Lung (tissue), 16 donors: ENCODE measurements around the gene APBB3. TPM values are rescaled to one million over a fixed set of nuclear protein-coding genes. Genes with fewer than 3 reads are reported as not detected.

Experiments
- ATAC-seq: fragments of 200-7000 bp; cut with Tn5 transposase; one replicate; pipeline ENCODE4 v1.9.1; 2020; ENCODE audit warnings: moderate number of reproducible peaks; ENCODE audit not compliant: insufficient read depth, low FRiP score
- DNase-seq, 3 donors: peaks; one replicate each; pipeline ENCODE4 v3.0.0-alpha.2; 2013 to 2017
- H3K27ac ChIP-seq, 2 donors: one replicate each; pipeline ENCODE4 v1.5.1; 2013; ENCODE audit warnings: mild to moderate bottlenecking in 2 of 2, moderate library complexity in 2 of 2, control low read depth in 1 of 2, inconsistent platforms in 1 of 2, low read depth in 1 of 2, low read length in 1 of 2
- H3K27me3 ChIP-seq, 3 donors: one replicate each; pipeline ENCODE4 v1.5.1; 2013; ENCODE audit warnings: low read length in 2 of 3; ENCODE audit not compliant: control insufficient read depth in 3 of 3, insufficient read depth in 3 of 3
- H3K36me3 ChIP-seq, 4 donors: one replicate each; pipeline ENCODE4 v1.5.1; 2013; ENCODE audit warnings: low read length in 4 of 4, mild to moderate bottlenecking in 1 of 4, moderate library complexity in 1 of 4; ENCODE audit not compliant: control insufficient read depth in 4 of 4, insufficient read depth in 4 of 4
- H3K4me1 ChIP-seq, 5 donors: one replicate each; pipeline ENCODE4 v1.5.1; 2013; ENCODE audit warnings: low read length in 5 of 5, mild to moderate bottlenecking in 2 of 5, moderate library complexity in 1 of 5; ENCODE audit not compliant: control insufficient read depth in 5 of 5, insufficient read depth in 5 of 5
- H3K4me3 ChIP-seq: one replicate; pipeline ENCODE4 v1.5.1; 2013; ENCODE audit warnings: mild to moderate bottlenecking, control low read depth, moderate library complexity
- H3K9ac ChIP-seq, 2 donors: one replicate each; pipeline ENCODE4 v1.5.1; 2013; ENCODE audit warnings: low read length in 2 of 2, control low read depth in 1 of 2; ENCODE audit not compliant: insufficient read depth in 1 of 2
- H3K9me3 ChIP-seq, 4 donors: one replicate each; pipeline ENCODE4 v1.5.1; 2013; ENCODE audit warnings: low read length in 3 of 4, mild to moderate bottlenecking in 1 of 4, moderate library complexity in 1 of 4; ENCODE audit not compliant: control insufficient read depth in 4 of 4, insufficient read depth in 3 of 4
- WGBS, 2 donors: extraction: QIAGEN DNeasy Blood & Tissue Kit; methylation state at CpG; one replicate each; pipeline ENCODE4 v1.1.7; 2013; 5-methylcytosine and 5-hydroxymethylcytosine counted together
- long read RNA-seq, 5 donors: transcript quantifications; one replicate each; lab custom pipeline, GENCODE V29; 2026
- polyA plus RNA-seq, 2 donors: library from polyadenylated mRNA; stranded (reverse); fragments of 200-250 nt; gene quantifications; one replicate each; pipeline ENCODE4 v1.2.1, GENCODE V29; 2013
- total RNA-seq, 2 donors: library from RNA; depleted of rRNA in 1 of 2; stranded (reverse); fragments of >200 nt in 1 of 2; gene quantifications; one replicate each; pipeline ENCODE4 v1.2.1, GENCODE V29; 2014 to 2021
- TF ChIP-seq, protein P1 (sequence below): IDR thresholded peaks from 2 replicates; pipeline ENCODE4 v1.5.1; 2012; ENCODE audit warnings: mild to moderate bottlenecking; ENCODE audit errors: control extremely low read depth, extremely low read depth
- donor health status: control.
- donor health status: control.
- donor health status: Bipolar disorder and iron deficiency.
- donor health status: healthy.
- donor health status: DM: yes; HTN: yes; CAD: no.

APBB3 gene, protein sequence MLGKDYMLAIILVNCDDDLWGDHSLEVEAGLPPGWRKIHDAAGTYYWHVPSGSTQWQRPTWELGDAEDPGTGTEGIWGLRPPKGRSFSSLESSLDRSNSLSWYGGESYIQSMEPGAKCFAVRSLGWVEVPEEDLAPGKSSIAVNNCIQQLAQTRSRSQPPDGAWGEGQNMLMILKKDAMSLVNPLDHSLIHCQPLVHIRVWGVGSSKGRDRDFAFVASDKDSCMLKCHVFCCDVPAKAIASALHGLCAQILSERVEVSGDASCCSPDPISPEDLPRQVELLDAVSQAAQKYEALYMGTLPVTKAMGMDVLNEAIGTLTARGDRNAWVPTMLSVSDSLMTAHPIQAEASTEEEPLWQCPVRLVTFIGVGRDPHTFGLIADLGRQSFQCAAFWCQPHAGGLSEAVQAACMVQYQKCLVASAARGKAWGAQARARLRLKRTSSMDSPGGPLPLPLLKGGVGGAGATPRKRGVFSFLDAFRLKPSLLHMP
- 10 to 100 TPM; 31.6 to 36.1 TPM for total RNA-seq
- polyA plus RNA-seq = 10 to 100 TPM; 24.7 to 25.5 TPM
- long read RNA-seq, donor 1, partial matches to known transcripts = 6 of 17 reads
- long read RNA-seq, donor 1, other reads (novel, unspliced or antisense) = 0 of 17 reads
- long read RNA-seq, donor 2, partial matches to known transcripts = 0 of 3 reads
- long read RNA-seq, donor 2, other reads (novel, unspliced or antisense) = 0 of 3 reads
- long read RNA-seq, donor 3, partial matches to known transcripts = 0 of 11 reads
- long read RNA-seq, donor 3, other reads (novel, unspliced or antisense) = 0 of 11 reads
- long read RNA-seq, donor 4, partial matches to known transcripts = 9 of 13 reads
- long read RNA-seq, donor 4, other reads (novel, unspliced or antisense) = 0 of 13 reads
- long read RNA-seq, donor 5, partial matches to known transcripts = 6 of 15 reads
- long read RNA-seq, donor 5, other reads (novel, unspliced or antisense) = 0 of 15 reads

DNA sequence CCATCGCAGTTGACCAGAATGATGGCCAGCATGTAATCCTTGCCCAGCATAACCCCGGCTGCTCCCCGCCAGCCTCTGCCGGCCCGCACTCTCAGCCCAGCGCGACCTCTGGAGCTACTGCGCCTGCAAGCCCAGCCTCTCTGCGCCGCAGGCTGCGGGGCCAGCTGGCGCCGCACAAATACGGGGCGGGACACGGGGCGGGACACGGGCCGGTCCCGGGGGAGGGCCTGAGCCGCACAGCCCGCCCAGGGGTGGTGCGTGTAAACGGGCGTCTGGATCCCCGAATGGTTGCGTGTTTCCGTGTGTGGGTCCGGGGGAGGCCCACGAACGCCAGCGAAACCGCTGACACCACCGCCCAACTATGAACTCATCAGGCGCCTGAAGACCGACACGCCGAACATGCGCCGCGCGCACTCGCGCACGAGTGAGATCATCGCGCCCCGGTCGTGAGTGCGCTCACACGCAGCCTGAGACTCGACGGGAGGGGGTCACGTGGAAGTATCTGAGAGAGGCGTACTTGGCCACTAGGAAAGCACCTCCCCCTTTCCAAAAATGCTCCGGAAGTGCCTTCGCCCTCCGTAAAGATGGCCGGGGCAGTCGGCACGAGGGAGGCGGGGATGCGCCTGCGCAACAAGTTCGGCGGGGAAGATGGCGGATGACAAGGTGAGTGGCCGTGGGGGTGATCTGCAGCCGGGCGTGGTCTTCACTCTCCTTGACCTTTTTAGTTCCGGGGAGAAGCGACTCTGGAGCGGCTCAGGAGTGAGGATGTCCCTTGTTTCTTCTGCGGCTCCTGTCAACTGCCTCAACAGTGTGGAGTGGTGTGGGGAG lies at the start of gene APBB3, which contains the start of gene SLC35A4:
Gene APBB3 (minus strand): TSS at position 403 of the 828 bp plus-strand sequence. CDS start 353 bp downstream, at position 50.
Gene SLC35A4 (plus strand): TSS at position 633 of the 828 bp plus-strand sequence. CDS start 2,342 bp downstream, outside the sequence.
- Histone ChIP-seq H3K9ac (peak within 1 kb of the TSS; percentile 35 to 81), H3K27me3 (no peaks in the 10 kb centered on the region), H3K9me3 (no peaks in the 10 kb centered on the region), H3K27ac (peak within 1 kb of the TSS; percentile 76 to 95), H3K4me3 (peak within 1 kb of the TSS; percentile 81), H3K36me3 (peaks cover 0 to 34% (median 18%) of the 10 kb centered on the region in 4 donors), H3K4me1 (peaks cover 5 to 34% (median 14%) of the 10 kb centered on the region in 5 donors)
- WGBS, 2 donors = 0 to 1% methylated on average over 69 to 74 of the region's 74 CpGs
- TF ChIP-seq, protein P1, sequence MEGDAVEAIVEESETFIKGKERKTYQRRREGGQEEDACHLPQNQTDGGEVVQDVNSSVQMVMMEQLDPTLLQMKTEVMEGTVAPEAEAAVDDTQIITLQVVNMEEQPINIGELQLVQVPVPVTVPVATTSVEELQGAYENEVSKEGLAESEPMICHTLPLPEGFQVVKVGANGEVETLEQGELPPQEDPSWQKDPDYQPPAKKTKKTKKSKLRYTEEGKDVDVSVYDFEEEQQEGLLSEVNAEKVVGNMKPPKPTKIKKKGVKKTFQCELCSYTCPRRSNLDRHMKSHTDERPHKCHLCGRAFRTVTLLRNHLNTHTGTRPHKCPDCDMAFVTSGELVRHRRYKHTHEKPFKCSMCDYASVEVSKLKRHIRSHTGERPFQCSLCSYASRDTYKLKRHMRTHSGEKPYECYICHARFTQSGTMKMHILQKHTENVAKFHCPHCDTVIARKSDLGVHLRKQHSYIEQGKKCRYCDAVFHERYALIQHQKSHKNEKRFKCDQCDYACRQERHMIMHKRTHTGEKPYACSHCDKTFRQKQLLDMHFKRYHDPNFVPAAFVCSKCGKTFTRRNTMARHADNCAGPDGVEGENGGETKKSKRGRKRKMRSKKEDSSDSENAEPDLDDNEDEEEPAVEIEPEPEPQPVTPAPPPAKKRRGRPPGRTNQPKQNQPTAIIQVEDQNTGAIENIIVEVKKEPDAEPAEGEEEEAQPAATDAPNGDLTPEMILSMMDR = no peak
- DNase-seq (peak; percentile 97 to 99 (median 98)), ATAC-seq (peak; percentile 92)

DNA sequence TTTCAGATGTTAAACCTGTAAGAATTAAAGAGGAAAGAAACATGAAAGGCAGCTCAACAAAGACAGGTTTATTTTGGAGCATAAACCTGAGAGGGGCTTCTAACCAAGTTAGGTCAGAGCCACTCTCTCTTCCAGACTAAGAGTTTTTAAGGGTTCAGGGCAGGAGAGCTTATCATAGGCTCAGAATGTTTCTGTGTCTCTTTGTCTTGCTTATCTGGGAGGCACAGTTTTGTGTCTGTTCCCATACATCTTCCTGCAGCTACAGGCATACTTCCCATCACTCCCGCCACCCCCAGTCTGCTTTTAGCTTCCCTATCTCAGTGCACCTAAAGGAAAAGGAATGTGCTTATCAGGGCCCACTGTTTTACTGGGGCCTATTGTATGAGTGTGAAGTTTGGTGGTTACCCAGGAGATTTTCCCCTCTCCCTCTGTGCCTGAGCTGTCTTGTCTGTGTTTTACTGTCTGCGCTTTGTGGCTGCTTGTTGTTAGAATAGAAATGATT lies 46.7 kb upstream of the APBB3 start:
- no peaks in the 10 kb centered on the region for H3K36me3 ChIP-seq
- WGBS, 2 donors = 30 to 40% methylated on average over 2 of the region's 2 CpGs
- no peak for ATAC-seq
- H3K9me3 ChIP-seq = no peaks in the 10 kb centered on the region
- H3K4me1 ChIP-seq = peaks cover 0 to 2% (median 0%) of the 10 kb centered on the region in 5 donors
- TF ChIP-seq, protein P1 = no peak
- no peak overlapping the region for H3K4me3 ChIP-seq
- no peak overlapping the region for H3K9ac ChIP-seq
- DNase-seq = no peak
- peak overlapping the region in 1 of 2 donors; percentile 63 for H3K27ac ChIP-seq
- H3K27me3 ChIP-seq = no peaks in the 10 kb centered on the region

DNA sequence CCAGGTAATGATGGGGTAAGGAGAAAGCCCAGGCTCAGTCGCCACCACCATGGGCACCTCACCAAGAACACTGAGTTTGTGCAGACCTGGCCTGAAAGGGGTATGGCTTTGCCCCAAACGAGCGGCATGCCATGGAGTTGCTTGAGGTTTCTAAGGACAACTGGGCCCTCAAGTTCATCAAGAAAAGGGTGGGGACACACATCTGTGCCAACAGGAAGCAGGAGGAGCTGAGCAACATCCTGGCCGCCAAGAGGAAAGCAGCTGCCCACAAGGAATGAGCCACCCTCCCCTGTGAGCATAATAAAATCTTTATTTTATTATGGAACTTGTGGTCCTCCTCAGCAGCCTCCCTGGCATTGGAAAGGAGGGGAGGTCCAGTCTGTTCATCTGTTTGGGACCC lies 44.7 kb upstream of the APBB3 start:
- Histone ChIP-seq H3K9me3 (no peaks in the 10 kb centered on the region), H3K4me1 (peaks cover 0 to 2% (median 0%) of the 10 kb centered on the region in 5 donors), H3K9ac (no peak overlapping the region), H3K36me3 (no peaks in the 10 kb centered on the region), H3K27me3 (no peaks in the 10 kb centered on the region), H3K27ac (peak overlapping the region in 1 of 2 donors; percentile 86), H3K4me3 (no peak overlapping the region)
- DNase-seq = no peak
- no peak for ATAC-seq
- 26 to 39% methylated on average over 4 of the region's 4 CpGs for WGBS, 2 donors
- TF ChIP-seq, protein P1 = no peak
